ENCODE data around the gene WDR37.

Gene WDR37

GRCh38 chr10:1153805-1154351 lies 97.7 kb downstream of the WDR37 start:
- no peak for TF ChIP-seq CTCF (IDR thresholded peaks at IDR 0.05; ENCODE audit: unreplicated experiment in 3 of 3)
- Mint-ChIP-seq H3K4me3 (no peak overlapping the region), H3K27me3 (ENCODE audit: low read depth) (peaks cover 15% of the 10 kb centered on the region), H3K27ac (peak overlapping the region; percentile 16 to 35 (median 30)), H3K36me3 (ENCODE audit: low read depth) (no peaks in the 10 kb centered on the region), H3K4me1 (peaks cover 30% of the 10 kb centered on the region), H3K9me3 (no peaks in the 10 kb centered on the region)

- H3K27me3 Mint-ChIP-seq (ENCODE audit: low read depth) = peaks cover 15% of the 10 kb centered on the region
- H3K4me3 Mint-ChIP-seq = no peak overlapping the region
- H3K36me3 Mint-ChIP-seq (ENCODE audit: low read depth) = no peaks in the 10 kb centered on the region
- no peaks in the 10 kb centered on the region for H3K9me3 Mint-ChIP-seq
- H3K27ac Mint-ChIP-seq = peak overlapping the region; percentile 16 to 81 (median 49)
- H3K4me1 Mint-ChIP-seq = peaks cover 28% of the 10 kb centered on the region
- no peak for TF ChIP-seq CTCF (IDR thresholded peaks at IDR 0.05; ENCODE audit: unreplicated experiment in 3 of 3)
These were observed 98.5 kb downstream of the WDR37 start for GRCh38 chr10:1154531-1155295.

- peaks cover 15% of the 10 kb centered on the region for H3K27me3 Mint-ChIP-seq (ENCODE audit: low read depth)
- H3K36me3 Mint-ChIP-seq (ENCODE audit: low read depth) = no peaks in the 10 kb centered on the region
- H3K27ac Mint-ChIP-seq = no peak overlapping the region
- H3K4me3 Mint-ChIP-seq = no peak overlapping the region
- peaks cover 26% of the 10 kb centered on the region for H3K4me1 Mint-ChIP-seq
- TF ChIP-seq CTCF (IDR thresholded peaks at IDR 0.05; ENCODE audit: unreplicated experiment in 3 of 3) = no peak
- no peaks in the 10 kb centered on the region for H3K9me3 Mint-ChIP-seq
These were observed 99.8 kb downstream of the WDR37 start for GRCh38 chr10:1155791-1156615.

GRCh38 chr10:1156616-1156886 lies 100.4 kb downstream of the WDR37 start:
- Mint-ChIP-seq H3K4me3 (no peak overlapping the region), H3K4me1 (peaks cover 23% of the 10 kb centered on the region), H3K27me3 (ENCODE audit: low read depth) (peaks cover 17% of the 10 kb centered on the region), H3K27ac (no peak overlapping the region), H3K9me3 (no peaks in the 10 kb centered on the region), H3K36me3 (ENCODE audit: low read depth) (no peaks in the 10 kb centered on the region)
- no peak for TF ChIP-seq CTCF (IDR thresholded peaks at IDR 0.05; ENCODE audit: unreplicated experiment in 3 of 3)

GRCh38 chr10:1156921-1157614 lies 100.9 kb downstream of the WDR37 start:
- no peak overlapping the region for H3K4me3 Mint-ChIP-seq
- H3K27me3 Mint-ChIP-seq (ENCODE audit: low read depth) = peaks cover 20% of the 10 kb centered on the region
- H3K9me3 Mint-ChIP-seq = no peaks in the 10 kb centered on the region
- H3K36me3 Mint-ChIP-seq (ENCODE audit: low read depth) = no peaks in the 10 kb centered on the region
- no peak overlapping the region for H3K27ac Mint-ChIP-seq
- H3K4me1 Mint-ChIP-seq = peaks cover 20% of the 10 kb centered on the region
- no peak for TF ChIP-seq CTCF (IDR thresholded peaks at IDR 0.05; ENCODE audit: unreplicated experiment in 3 of 3)
